A375 (cell line): ENCODE data around the gene ASB3. TPM values are rescaled to one million over a fixed set of nuclear protein-coding genes. Genes with fewer than 3 reads are reported as not detected.

Experiments used
- total RNA-seq: library from RNA; depleted of rRNA; stranded (reverse); fragments of >200 nt; shearing (Covaris generic); gene quantifications from 2 replicates; pipeline ENCODE4 v1.2.3, GENCODE V29; 2014; rRNA removed

Gene ASB3
- 13.1 and 14.7 TPM in 2 replicates for total RNA-seq

DNA sequence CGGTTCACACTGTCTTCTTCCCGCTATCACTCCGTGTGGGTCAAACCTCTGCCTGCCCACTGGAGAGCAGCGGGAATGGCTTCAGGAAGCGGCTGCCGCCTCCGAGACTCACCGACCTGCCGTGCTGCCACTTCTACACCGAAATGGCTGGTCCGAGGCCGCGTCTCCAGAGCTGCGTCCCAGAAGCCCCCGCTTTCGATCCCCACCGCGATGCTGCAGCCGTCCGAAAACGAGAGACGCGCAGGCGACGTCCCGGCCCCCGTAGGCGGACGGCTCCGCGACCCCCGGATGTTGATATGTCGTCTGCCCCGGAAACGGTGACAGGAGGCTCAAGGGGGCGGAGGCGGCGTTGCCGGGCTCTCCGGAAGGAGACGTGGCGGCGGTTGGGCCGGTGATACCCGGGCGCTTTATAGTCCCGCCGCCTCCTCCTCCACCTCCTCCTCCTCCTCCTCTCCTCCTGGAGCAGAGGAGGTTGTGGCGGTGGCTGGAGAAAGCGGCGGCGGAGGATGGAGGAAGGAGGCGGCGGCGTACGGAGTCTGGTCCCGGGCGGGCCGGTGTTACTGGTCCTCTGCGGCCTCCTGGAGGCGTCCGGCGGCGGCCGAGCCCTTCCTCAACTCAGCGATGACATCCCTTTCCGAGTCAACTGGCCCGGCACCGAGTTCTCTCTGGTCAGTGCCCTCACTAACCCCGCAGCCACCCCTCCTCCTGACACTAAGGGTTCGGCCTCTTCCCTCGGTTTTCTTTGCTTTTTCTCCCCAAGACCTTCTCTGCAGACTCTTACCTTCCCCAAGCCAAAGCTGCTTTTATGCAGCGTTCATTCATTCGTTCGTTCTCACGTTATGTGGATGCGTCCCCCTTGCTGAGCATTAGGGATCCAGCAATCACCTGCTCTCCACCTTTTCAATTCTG, at the start of gene ASB3, which contains the start of gene ERLEC1:
TSS of gene ASB3 (minus strand) at position 249 of the 909 bp plus-strand sequence. CDS start 21,381 bp downstream, outside the sequence.
TSS of gene ERLEC1 (plus strand) at position 340 of the 909 bp plus-strand sequence. CDS start at position 507, 167 bp downstream.

GRCh38 chr2:53767405-53768241, 19.1 kb downstream of the ASB3 start, which contains the start of gene CHAC2:
CHAC2 (plus strand) TSS chr2:53767804; CDS start chr2:53767887, 83 bp downstream.

Other genes starting within 250 kb of the ASB3 start
- 11.7 and 14.1 TPM in 2 replicates for gene CHAC2, start 19.1 kb downstream of the ASB3 start, total RNA-seq
- 92.9 and 126 TPM in 2 replicates for gene ERLEC1, start 91 bp upstream of the ASB3 start, total RNA-seq
- gene GPR75, start 73.0 kb upstream of the ASB3 start, total RNA-seq: 2.4 and 3.0 TPM in 2 replicates
- 46.4 and 47.2 TPM in 2 replicates for gene PSME4, start 184.0 kb upstream of the ASB3 start, total RNA-seq